Spleen (tissue), 11 donors: ENCODE results near the gene RAD9A. TPM values are rescaled to one million over a fixed set of nuclear protein-coding genes. Genes with fewer than 3 reads are reported as not detected.

Experiments
- DNase-seq: peaks from one replicate; pipeline ENCODE4 v3.0.0-alpha.2; 2020
- H3K27ac ChIP-seq, 8 donors: fragments of 200-600 bp; sonication (generic) in 7 of 8; 1 replicate in 4 of 8; 2 replicates in 4 of 8; pipeline versions ENCODE4 v1.5.0 to v1.8.0; 2016 to 2021; ENCODE audit warnings: inconsistent platforms in 4 of 8, mild to moderate bottlenecking in 4 of 8, moderate library complexity in 1 of 8
- H3K27me3 ChIP-seq, 7 donors: fragments of 200-600 bp; sonication (generic) in 6 of 7; replicated peaks in 1 of 7; 1 replicate in 4 of 7; 2 replicates in 3 of 7; pipeline versions ENCODE4 v1.5.0 to v1.8.0; 2016 to 2021; ENCODE audit warnings: inconsistent platforms in 3 of 7, mild to moderate bottlenecking in 1 of 7
- H3K36me3 ChIP-seq, 6 donors: fragments of 200-600 bp; sonication (generic) in 5 of 6; 1 replicate in 4 of 6; 2 replicates in 2 of 6; pipeline versions ENCODE4 v1.5.0 to v1.8.0; 2016 to 2021; ENCODE audit warnings: inconsistent platforms in 2 of 6
- H3K4me1 ChIP-seq, 6 donors: fragments of 200-600 bp; sonication (generic) in 5 of 6; 1 replicate in 3 of 6; 2 replicates in 3 of 6; pipeline versions ENCODE4 v1.5.0 to v1.8.0; 2016 to 2021; ENCODE audit warnings: inconsistent platforms in 3 of 6
- H3K4me3 ChIP-seq, 8 donors: fragments of 200-600 bp; sonication (generic) in 7 of 8; 1 replicate in 4 of 8; 2 replicates in 4 of 8; pipeline versions ENCODE4 v1.5.0 to v1.8.0; 2016 to 2021; ENCODE audit warnings: inconsistent platforms in 4 of 8, mild to moderate bottlenecking in 4 of 8, moderate library complexity in 2 of 8
- H3K9me3 ChIP-seq, 8 donors: fragments of 200-600 bp; sonication (generic) in 7 of 8; 1 replicate in 4 of 8; 2 replicates in 4 of 8; pipeline versions ENCODE4 v1.5.0 to v1.8.0; 2016 to 2021; ENCODE audit warnings: inconsistent platforms in 4 of 8
- CTCF ChIP-seq, 11 experiments: fragments of 200-600 bp in 7 of 11; fragments of 450-650 bp in 4 of 11; sonication (generic) in 4 of 11; IDR thresholded peaks in 8 of 11; conservative IDR thresholded peaks in 3 of 11; 1 replicate in 7 of 11; 2 replicates in 4 of 11; pipeline versions ENCODE4 v1.4.0 to v1.8.0; 2016 to 2021; ENCODE audit warnings: antibody characterized with exemption in 11 of 11, inconsistent platforms in 4 of 11, mild to moderate bottlenecking in 1 of 11
- POLR2A ChIP-seq, 3 donors: fragments of 450-650 bp; IDR thresholded peaks; one replicate each; pipeline ENCODE4 v1.5.1; 2017; ENCODE audit warnings: antibody characterized with exemption in 3 of 3, mild to moderate bottlenecking in 1 of 3
- POLR2AphosphoS5 ChIP-seq, 3 donors: sonication (generic); formaldehyde crosslinking; IDR thresholded peaks; one replicate each; pipeline ENCODE4 v1.5.1; 2017; ENCODE audit warnings: antibody characterized with exemption in 3 of 3
- WGBS, 5 donors: extraction: QIAGEN DNeasy Blood & Tissue Kit in 3 of 5; methylation state at CpG; one replicate each; pipeline versions ENCODE4 v1.1.5 to v1.1.7; 2013 to 2018; 5-methylcytosine and 5-hydroxymethylcytosine counted together
- intact Hi-C: fragments of 100-400 bp; cut with DNase I; formaldehyde crosslinking; loops from one replicate; pipeline ENCODE4 v1.15.0; 2023; ENCODE audit warnings: low total_unique reads
- polyA plus RNA-seq, 3 donors: library from polyadenylated mRNA; stranded (reverse); fragments of 200-250 nt; gene quantifications; one replicate each; pipeline ENCODE4 v1.2.1, GENCODE V29; 2013
- total RNA-seq, 7 donors: library from RNA; depleted of rRNA in 3 of 7; stranded (reverse); fragments of >200 nt in 3 of 7; fragmentation: NEBNext Ultra II Directional in 4 of 7; extraction: Animal tissue kit (Norgen Biotek cat#: 25700) in 4 of 7; gene quantifications; one replicate each; pipeline versions ENCODE4 v1.1.0 to v1.2.1, GENCODE V29; 2016 to 2021
- donor health status: healthy with polysubstance abuse.
- donor health status: DM: no; HTN: no; CAD: no; lungs with moderate emphysema.
- donor health status: DM: no; HTN: no; CAD: no.
- donor health status: Bipolar disorder and iron deficiency.
- donor health status: healthy.
- donor health status: DM: no; HTN: no; CAD: no.
- donor health status: DM: yes; HTN: yes; CAD: no.

RAD9A gene
- total and polyA plus RNA-seq, 10 donors, result 18.2 to 44.8 (median 30.1) TPM

GRCh38 chr11:67355023-67355793 is 36.6 kb upstream of the RAD9A start:
- H3K27me3 ChIP-seq, result no peaks in the 10 kb centered on the region
- intact Hi-C loops, result no loop called here
- no peaks in the 10 kb centered on the region for H3K9me3 ChIP-seq
- H3K27ac ChIP-seq, result peak overlapping the region; percentile 90 to 100 (median 100)
- peaks cover 65 to 91% (median 79%) of the 10 kb centered on the region in 6 donors for H3K4me1 ChIP-seq
- peaks cover 0 to 11% (median 0%) of the 10 kb centered on the region in 6 donors for H3K36me3 ChIP-seq
- WGBS, 5 donors, result 81 to 91% (median 90%) methylated on average over 7 to 11 of the region's 11 CpGs
- no peak overlapping the region for H3K4me3 ChIP-seq
- peak; percentile 78 for DNase-seq
- TF ChIP-seq POLR2A (IDR thresholded peaks at IDR 0.05) (no peak), POLR2AphosphoS5 (IDR thresholded peaks at IDR 0.05) (peak in 1 of 3 donors; percentile 13), CTCF (IDR thresholded peaks at IDR 0.05 in 8 of 11, conservative IDR thresholded peaks at IDR 0.05 in 3 of 11) (no peak)

DNA sequence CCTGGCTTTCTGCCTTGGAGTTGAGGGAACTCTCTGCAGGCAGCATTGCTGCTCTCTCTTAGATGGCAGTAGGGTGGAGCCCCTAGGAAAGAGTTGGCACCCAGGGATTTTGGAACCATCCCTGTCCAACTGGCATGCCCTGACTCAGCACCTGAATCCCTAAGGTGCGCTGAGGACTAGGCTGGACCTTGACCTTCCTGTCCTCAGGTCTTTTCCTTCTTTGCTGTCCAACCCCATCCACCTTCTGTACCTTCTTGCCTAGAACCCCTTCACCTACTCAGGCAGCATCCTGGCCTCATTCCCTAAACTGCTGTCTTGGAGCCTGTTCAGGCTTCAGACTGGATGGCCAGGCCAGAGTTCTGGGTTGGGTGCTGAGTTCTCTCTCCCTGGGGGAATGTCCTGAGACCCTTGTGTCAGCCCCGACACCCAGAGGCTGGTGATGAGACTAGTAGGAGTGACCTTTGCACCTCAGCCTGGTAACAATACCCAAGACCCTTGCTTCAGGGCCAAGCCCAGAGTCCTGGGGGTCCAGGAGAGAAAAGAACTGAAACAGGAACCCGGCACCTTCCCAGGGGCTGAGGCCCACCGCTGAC is 35.9 kb upstream of the RAD9A start:
- intact Hi-C loops, result no loop called here
- Histone ChIP-seq H3K27me3 (no peaks in the 10 kb centered on the region), H3K27ac (peak overlapping the region; percentile 90 to 100 (median 100)), H3K4me1 (peaks cover 58 to 85% (median 73%) of the 10 kb centered on the region in 6 donors), H3K4me3 (no peak overlapping the region), H3K9me3 (no peaks in the 10 kb centered on the region), H3K36me3 (peaks cover 0 to 9% (median 0%) of the 10 kb centered on the region in 6 donors)
- DNase-seq, result no peak
- WGBS, 5 donors, result 60 to 88% (median 76%) methylated on average over 3 to 4 of the region's 4 CpGs
- no peak for TF ChIP-seq POLR2A (IDR thresholded peaks at IDR 0.05)
- TF ChIP-seq CTCF (IDR thresholded peaks at IDR 0.05 in 8 of 11, conservative IDR thresholded peaks at IDR 0.05 in 3 of 11), result no peak
- TF ChIP-seq POLR2AphosphoS5 (IDR thresholded peaks at IDR 0.05), result no peak

DNA sequence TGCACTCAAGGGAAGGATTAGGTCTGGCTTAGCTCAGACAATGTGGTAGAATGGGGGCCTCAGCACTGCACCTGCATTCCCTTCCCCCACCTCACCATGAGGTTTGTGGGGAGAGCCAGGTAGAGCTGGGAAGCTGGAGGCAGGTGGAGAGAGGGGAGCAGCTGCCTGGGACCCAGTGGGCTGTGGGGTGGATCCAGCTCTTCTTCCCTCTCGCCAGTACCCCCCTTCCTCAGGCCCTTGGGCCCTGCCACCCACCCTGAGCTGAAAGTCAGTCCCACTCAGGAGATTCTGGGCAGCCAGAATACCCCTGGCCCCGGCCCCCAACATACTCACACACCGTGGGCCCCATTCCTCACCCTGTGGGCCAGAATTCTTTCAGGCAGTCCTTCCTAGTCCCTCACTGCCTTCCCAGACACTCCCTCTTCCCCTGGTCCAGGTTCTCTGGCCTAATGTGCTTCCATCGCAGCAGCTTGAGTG is 35.4 kb upstream of the RAD9A start:
- H3K9me3 ChIP-seq, result no peaks in the 10 kb centered on the region
- peak overlapping the region; percentile 15 to 100 (median 100) for H3K27ac ChIP-seq
- TF ChIP-seq POLR2A (IDR thresholded peaks at IDR 0.05) (no peak), POLR2AphosphoS5 (IDR thresholded peaks at IDR 0.05) (no peak), CTCF (IDR thresholded peaks at IDR 0.05 in 8 of 11, conservative IDR thresholded peaks at IDR 0.05 in 3 of 11) (no peak)
- intact Hi-C loops, result no loop called here
- H3K27me3 ChIP-seq, result no peaks in the 10 kb centered on the region
- H3K4me1 ChIP-seq, result peaks cover 53 to 79% (median 68%) of the 10 kb centered on the region in 6 donors
- no peak for DNase-seq
- 46 to 66% (median 53%) methylated on average over 4 of the region's 4 CpGs for WGBS, 5 donors
- H3K36me3 ChIP-seq, result peaks cover 0 to 6% (median 0%) of the 10 kb centered on the region in 6 donors
- H3K4me3 ChIP-seq, result peak overlapping the region in 1 of 8 donors; percentile 11
